H9 (cell line): Measurements from ENCODE around the gene LY6G5B. TPM values are rescaled to one million over a fixed set of nuclear protein-coding genes. Genes with fewer than 3 reads are reported as not detected.

Experiments used
- DNase-seq: peaks from one replicate; pipeline ENCODE4 v3.0.0-alpha.2; 2017
- H2AFZ ChIP-seq: one replicate; pipeline ENCODE4 v1.6.1; 2013; ENCODE audit warnings: mild to moderate bottlenecking, low read length, control low read depth, moderate library complexity
- H2AK5ac ChIP-seq: 2 replicates; pipeline ENCODE4 v1.6.1; 2013; ENCODE audit warnings: low read length, control low read depth, mixed read lengths; ENCODE audit not compliant: insufficient read length
- H2BK120ac ChIP-seq: one replicate; pipeline ENCODE4 v1.6.1; 2013; ENCODE audit warnings: low read depth, mild to moderate bottlenecking, low read length, control low read depth, inconsistent platforms; ENCODE audit not compliant: poor library complexity, severe bottlenecking
- H2BK12ac ChIP-seq: 2 replicates; pipeline ENCODE4 v1.6.1; 2013; ENCODE audit warnings: low read length, control low read depth, mixed read lengths, low read depth; ENCODE audit not compliant: insufficient read length
- H2BK15ac ChIP-seq: 2 replicates; pipeline ENCODE4 v1.6.1; 2013; ENCODE audit warnings: low read depth, low read length, control low read depth
- H2BK20ac ChIP-seq: one replicate; pipeline ENCODE4 v1.6.1; 2013; ENCODE audit warnings: low read depth, mild to moderate bottlenecking, low read length, control low read depth, inconsistent platforms; ENCODE audit not compliant: poor library complexity, severe bottlenecking
- H2BK5ac ChIP-seq: 2 replicates; pipeline ENCODE4 v1.6.1; 2013; ENCODE audit warnings: low read length, control low read depth, mixed read lengths; ENCODE audit not compliant: insufficient read length
- H3K14ac ChIP-seq: 2 replicates; pipeline ENCODE4 v1.6.1; 2013; ENCODE audit warnings: low read length, control low read depth; ENCODE audit not compliant: insufficient read depth
- H3K18ac ChIP-seq: 2 replicates; pipeline ENCODE4 v1.6.1; 2013; ENCODE audit warnings: low read depth, mild to moderate bottlenecking, mixed read lengths, low read length, control low read depth; ENCODE audit not compliant: insufficient read length
- H3K23ac ChIP-seq: 2 replicates; pipeline ENCODE4 v1.6.1; 2013; ENCODE audit warnings: low read length, control low read depth, mixed read lengths, low read depth; ENCODE audit not compliant: insufficient read length
- H3K23me2 ChIP-seq: 2 replicates; pipeline ENCODE4 v1.6.1; 2013; ENCODE audit warnings: low read depth, mild to moderate bottlenecking, mixed read lengths, low read length, control low read depth; ENCODE audit not compliant: insufficient read length, poor library complexity, severe bottlenecking
- H3K27ac ChIP-seq: 2 replicates; pipeline ENCODE4 v1.5.1; 2013; ENCODE audit warnings: low read length, control low read depth, mixed read lengths, low read depth; ENCODE audit not compliant: insufficient read length
- H3K27me3 ChIP-seq: 2 replicates; pipeline ENCODE4 v1.6.1; 2013; ENCODE audit warnings: low read length, control low read depth, inconsistent platforms; ENCODE audit not compliant: insufficient read depth
- H3K4ac ChIP-seq: 2 replicates; pipeline ENCODE4 v1.6.1; 2013; ENCODE audit warnings: low read depth, mild to moderate bottlenecking, control low read depth, inconsistent platforms, low read length, moderate library complexity
- H3K4me1 ChIP-seq: 2 replicates; pipeline ENCODE4 v1.6.1; 2013; ENCODE audit warnings: low read length, control low read depth, inconsistent platforms; ENCODE audit not compliant: insufficient read depth
- H3K4me2 ChIP-seq: 2 replicates; pipeline ENCODE4 v1.6.1; 2013; ENCODE audit warnings: low read length, control low read depth, mixed read lengths; ENCODE audit not compliant: insufficient read length, insufficient read depth
- H3K56ac ChIP-seq: 2 replicates; pipeline ENCODE4 v1.6.1; 2013; ENCODE audit warnings: low read depth, mild to moderate bottlenecking, mixed read lengths, low read length, control low read depth; ENCODE audit not compliant: insufficient read length
- H3K79me1 ChIP-seq: 2 replicates; pipeline ENCODE4 v1.6.1; 2013; ENCODE audit warnings: low read depth, mild to moderate bottlenecking, moderate library complexity, low read length, control low read depth, inconsistent platforms; ENCODE audit not compliant: insufficient read depth, poor library complexity, severe bottlenecking
- H3K79me2 ChIP-seq: 2 replicates; pipeline ENCODE4 v1.6.1; 2013; ENCODE audit warnings: low read length, control low read depth, inconsistent platforms; ENCODE audit not compliant: insufficient read depth
- H3K9ac ChIP-seq: 2 replicates; pipeline ENCODE4 v1.6.1; 2013; ENCODE audit warnings: low read length, control low read depth, mixed read lengths; ENCODE audit not compliant: insufficient read length; ENCODE audit errors: extremely low read depth
- H3K9me3 ChIP-seq: one replicate; pipeline ENCODE4 v1.6.1; 2013; ENCODE audit warnings: low read depth, low read length, inconsistent platforms; ENCODE audit not compliant: control insufficient read depth
- H3T11ph ChIP-seq: one replicate; pipeline ENCODE4 v1.6.1; 2013; ENCODE audit warnings: mild to moderate bottlenecking, low read length, control low read depth, inconsistent platforms
- H4K20me1 ChIP-seq: one replicate; pipeline ENCODE4 v1.6.1; 2013; ENCODE audit not compliant: control insufficient read depth, insufficient read length, insufficient read depth
- H4K5ac ChIP-seq: 2 replicates; pipeline ENCODE4 v1.6.1; 2013; ENCODE audit warnings: low read depth, mild to moderate bottlenecking, mixed read lengths, low read length, control low read depth; ENCODE audit not compliant: insufficient read length
- H4K8ac ChIP-seq: replicated peaks from 2 replicates; pipeline ENCODE4 v1.6.1; 2013; ENCODE audit warnings: low read length, control low read depth, mixed read lengths, low read depth; ENCODE audit not compliant: insufficient read length
- H4K91ac ChIP-seq: 2 replicates; pipeline ENCODE4 v1.6.1; 2013; ENCODE audit warnings: low read depth, mild to moderate bottlenecking, moderate library complexity, mixed read lengths, low read length, control low read depth; ENCODE audit not compliant: insufficient read length
- H3K27ac Mint-ChIP-seq, 3 experiments: 2 replicates in 2 of 3; 3 replicates in 1 of 3; pipeline ENCODE4 v1.8.0; 2020 to 2021; ENCODE audit warnings: mixed read lengths in 3 of 3, mild to moderate bottlenecking in 1 of 3, moderate library complexity in 1 of 3
- H3K27me3 Mint-ChIP-seq: 2 replicates; pipeline ENCODE4 v1.8.0; 2021; ENCODE audit warnings: low read depth, mild to moderate bottlenecking, moderate library complexity, mixed read lengths
- H3K36me3 Mint-ChIP-seq, 3 experiments: 2 replicates in 2 of 3; 3 replicates in 1 of 3; pipeline ENCODE4 v1.8.0; 2020 to 2021; ENCODE audit warnings: low read depth in 3 of 3, mixed read lengths in 3 of 3; ENCODE audit not compliant: insufficient read depth in 1 of 3
- H3K4me1 Mint-ChIP-seq, 2 experiments: 2 replicates each; pipeline ENCODE4 v1.8.0; 2020; ENCODE audit warnings: mixed read lengths in 2 of 2
- H3K4me3 Mint-ChIP-seq, 2 experiments: 2 replicates in 1 of 2; 3 replicates in 1 of 2; pipeline ENCODE4 v1.8.0; 2020 to 2021; ENCODE audit warnings: mild to moderate bottlenecking in 2 of 2, mixed read lengths in 2 of 2, moderate library complexity in 1 of 2
- H3K9me3 Mint-ChIP-seq, 2 experiments: 2 replicates in 1 of 2; 3 replicates in 1 of 2; pipeline ENCODE4 v1.8.0; 2020; ENCODE audit warnings: mild to moderate bottlenecking in 2 of 2, mixed read lengths in 2 of 2, moderate library complexity in 1 of 2
- CTCF ChIP-seq: fragments of 200-600 bp; sonication (generic); conservative IDR thresholded peaks from 3 replicates; pipeline ENCODE4 v1.8.0; 2021; ENCODE audit warnings: antibody characterized with exemption, mild to moderate bottlenecking
- WGBS: extraction: QIAGEN DNeasy Blood & Tissue Kit; methylation state at CpG from one replicate; pipeline ENCODE4 v1.1.7; 2013; ENCODE audit warnings: missing lambda C conversion rate, low lambda C conversion rate, mixed read lengths; ENCODE audit not compliant: insufficient read length; ENCODE audit errors: extremely low coverage; 5-methylcytosine and 5-hydroxymethylcytosine counted together
- total RNA-seq: library from RNA; stranded (reverse); gene quantifications from 2 replicates; pipeline ENCODE4 v1.2.1, GENCODE V29; 2021

The LY6G5B gene
- total RNA-seq, 1 experiment from 2014 or later = 21.6 TPM

- Histone ChIP-seq H4K8ac (no peak overlapping the region), H2AFZ (no peak overlapping the region), H3K4ac (no peak overlapping the region), H4K91ac (no peak overlapping the region), H2AK5ac (no peak overlapping the region), H3K23me2 (peaks cover 19% of the 10 kb centered on the region), H3K9me3 (no peaks in the 10 kb centered on the region), H4K20me1 (no peaks in the 10 kb centered on the region), H3K14ac (peak overlapping the region; percentile 48), H2BK5ac (no peak overlapping the region), H2BK120ac (no peak overlapping the region), H3T11ph (no peak overlapping the region), H3K27me3 (no peaks in the 10 kb centered on the region), H2BK15ac (no peak overlapping the region), H3K9ac (peak overlapping the region; percentile 62), H3K18ac (no peak overlapping the region), H2BK20ac (no peak overlapping the region), H3K79me2 (peaks cover 6% of the 10 kb centered on the region; the same call in 1 of the 2 replicates), H2BK12ac (no peak overlapping the region), H3K23ac (no peak overlapping the region), H3K79me1 (peaks cover 11% of the 10 kb centered on the region), H3K56ac (no peak overlapping the region), H3K4me1 (no peaks in the 10 kb centered on the region), H4K5ac (no peak overlapping the region), H3K4me2 (peak overlapping the region; percentile 90), H3K27ac (no peak overlapping the region)
- Mint-ChIP-seq H3K27ac (peak overlapping the region; percentile 93 to 99 (median 96)), H3K36me3 (peaks cover 50 to 85% (median 78%) of the 10 kb centered on the region in 3 experiments), H3K27me3 (no peaks in the 10 kb centered on the region), H3K9me3 (no peaks in the 10 kb centered on the region), H3K4me1 (peaks cover 25 to 29% of the 10 kb centered on the region in 2 experiments), H3K4me3 (peak overlapping the region; percentile 99)
- TF ChIP-seq CTCF = no peak
- no CpG with 5 or more reads among the region's 15 CpGs for WGBS
- no peak for DNase-seq
These were observed 3.3 kb upstream of the LY6G5B start for GRCh38 chr6:31666337-31666965.
